GM12892 (cell line): Measurements from ENCODE around the gene SH3RF3. TPM values are rescaled to one million over a fixed set of nuclear protein-coding genes. Genes with fewer than 3 reads are reported as not detected.

ENCODE experiments used
- DNase-seq: peaks from one replicate; pipeline ENCODE4 v3.0.0; 2011; ENCODE audit not compliant: insufficient read length
- FAIRE-seq: peaks from 2 replicates; lab custom pipeline; 2011; peaks lifted over from hg19 to GRCh38; lab: Jason Lieb, UNC
- POLR2A ChIP-seq: IDR thresholded peaks from 2 replicates; pipeline ENCODE4 v1.6.1; 2011; ENCODE audit warnings: low read depth, low read length, control low read depth
- POLR2AphosphoS5 ChIP-seq: IDR thresholded peaks from 2 replicates; pipeline ENCODE4 v1.6.1; 2011; ENCODE audit warnings: low read depth, low read length, control low read depth
- TAF1 ChIP-seq: IDR thresholded peaks from 2 replicates; pipeline ENCODE4 v1.6.1; 2011; ENCODE audit warnings: low read depth, mild to moderate bottlenecking, control low read depth, low read length, borderline replicate concordance
- polyA plus RNA-seq: library from polyadenylated mRNA; unstranded; fragments of >200 nt; gene quantifications from one replicate; pipeline ENCODE4 v1.2.1, GENCODE V29; 2012; ENCODE audit warnings: missing spikeins, inconsistent platforms; ENCODE audit not compliant: missing spikeins

SH3RF3 gene
- polyA plus RNA-seq, result 0.45 TPM

GRCh38 chr2:109128616-109129355 is at the start of gene SH3RF3:
TSS of gene SH3RF3 (plus strand) at chr2:109129205.
- FAIRE-seq (no peak), DNase-seq (no peak)
- TF ChIP-seq POLR2AphosphoS5, result no peak

DNA sequence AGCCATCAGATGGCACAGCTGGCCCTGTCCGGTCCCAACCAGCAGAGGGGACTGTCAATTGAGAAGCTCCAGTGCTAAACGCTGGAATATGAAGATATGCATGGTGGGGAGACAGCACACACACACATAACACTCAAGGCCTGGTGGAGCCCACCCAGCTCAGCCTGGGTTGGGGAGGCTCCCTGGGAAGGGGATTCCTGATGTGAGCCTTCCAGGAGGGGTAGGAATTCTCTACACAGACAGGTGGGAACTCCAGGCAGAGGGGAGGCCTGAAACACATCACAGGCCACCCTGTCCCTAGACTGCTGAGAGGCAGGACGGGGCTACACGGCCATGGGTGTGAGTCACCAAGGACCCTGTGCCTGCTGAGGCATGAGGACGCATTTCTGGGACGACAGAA is 49.4 kb upstream of the SH3RF3 start:
- DNase-seq (no peak), FAIRE-seq (no peak)
- TF ChIP-seq TAF1 (no peak), POLR2AphosphoS5 (no peak), POLR2A (no peak)

- DNase-seq (no peak), FAIRE-seq (no peak)
- TF ChIP-seq POLR2A (no peak), TAF1 (no peak), POLR2AphosphoS5 (no peak)
These were observed 48.9 kb upstream of the SH3RF3 start for GRCh38 chr2:109080109-109080508.

- DNase-seq (no peak), FAIRE-seq (no peak)
- TF ChIP-seq POLR2AphosphoS5, result no peak
- TF ChIP-seq POLR2A, result no peak
- no peak for TF ChIP-seq TAF1
These were observed 48.2 kb upstream of the SH3RF3 start for GRCh38 chr2:109080757-109081156.

DNA sequence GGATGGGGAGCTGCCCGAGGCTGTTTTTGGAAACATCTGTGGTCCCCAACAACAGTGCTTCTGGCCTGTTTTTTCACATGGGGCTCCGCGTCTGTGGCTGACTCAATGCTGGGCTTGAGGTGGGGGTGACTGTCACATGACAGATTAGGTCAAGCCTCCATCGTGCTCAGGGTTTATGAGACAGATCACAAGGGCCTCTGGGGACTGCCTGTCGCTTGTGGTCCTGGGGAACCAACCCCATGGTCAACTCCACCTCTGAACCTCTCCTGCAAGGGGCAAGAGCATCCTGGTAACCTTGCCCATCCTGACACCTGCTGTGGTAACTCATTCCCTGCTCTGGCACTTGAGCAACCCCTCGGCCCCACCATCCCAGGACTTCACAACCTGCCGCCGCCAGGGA is 47.6 kb upstream of the SH3RF3 start:
- FAIRE-seq, result no peak
- TF ChIP-seq TAF1 (no peak), POLR2AphosphoS5 (no peak), POLR2A (no peak)
- DNase-seq, result no peak

- DNase-seq (no peak), FAIRE-seq (no peak)
- TF ChIP-seq POLR2AphosphoS5 (no peak), TAF1 (no peak), POLR2A (no peak)
These were observed 45.2 kb upstream of the SH3RF3 start for GRCh38 chr2:109083771-109084170.

DNA sequence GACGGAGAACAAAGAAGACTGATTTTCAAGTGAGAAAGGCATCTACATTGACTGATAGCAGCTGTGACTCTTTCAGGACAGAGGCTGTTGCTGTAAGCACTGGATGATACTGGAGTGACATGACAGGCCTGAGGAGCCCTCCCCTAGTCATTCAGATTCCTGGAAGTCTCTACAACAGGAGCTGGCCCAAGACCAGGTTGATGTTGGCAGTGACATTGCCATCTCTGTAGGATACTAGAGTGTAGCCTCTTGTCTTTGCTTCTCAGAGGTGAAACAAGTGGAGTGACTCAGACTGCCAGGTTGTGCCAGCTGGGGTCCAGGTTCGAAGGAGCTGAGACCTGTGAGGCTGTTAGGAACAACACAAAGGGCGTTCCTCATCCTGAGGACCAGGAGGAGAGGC is 44.7 kb upstream of the SH3RF3 start:
- TF ChIP-seq TAF1 (no peak), POLR2A (no peak), POLR2AphosphoS5 (no peak)
- DNase-seq, result no peak
- FAIRE-seq, result no peak

DNA sequence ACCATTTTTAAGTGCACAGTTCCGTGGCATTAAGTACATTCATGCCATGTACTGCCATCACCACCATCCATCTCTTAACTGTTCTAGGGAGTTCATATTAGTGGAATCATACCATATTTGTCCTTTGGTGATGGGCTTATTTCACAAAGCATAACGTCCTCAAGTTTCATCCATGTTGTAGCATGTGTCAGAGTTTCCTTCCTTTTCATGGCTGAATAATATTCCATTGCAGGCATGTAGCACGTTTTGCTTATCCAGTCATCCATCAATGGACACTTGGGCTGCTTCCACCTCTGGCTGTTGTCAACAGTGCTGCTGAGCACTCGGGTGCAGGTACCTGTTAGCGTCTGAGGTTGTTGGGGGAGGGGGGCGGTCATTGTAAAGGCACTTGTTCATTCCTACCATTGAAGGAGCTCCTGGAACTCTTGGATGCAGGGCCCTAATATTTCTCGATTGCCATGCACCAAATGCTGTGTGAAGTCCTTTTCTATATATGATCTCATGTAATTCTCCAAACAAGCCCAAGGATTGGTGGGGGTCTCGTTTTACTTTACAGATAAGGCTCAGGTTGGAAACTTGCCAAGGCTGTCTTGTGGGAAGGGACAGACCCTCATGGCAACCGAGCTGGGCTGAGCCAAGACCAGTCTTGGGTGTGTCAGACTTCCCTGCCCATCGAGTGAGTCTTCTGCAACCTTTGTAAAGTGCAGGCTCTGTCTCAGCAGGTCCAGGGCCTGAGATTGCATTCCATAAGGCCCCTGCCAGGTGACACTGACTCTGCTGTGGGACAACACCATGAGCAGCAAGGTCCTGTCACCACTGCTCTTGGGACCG is 42.9 kb upstream of the SH3RF3 start:
- DNase-seq (no peak), FAIRE-seq (no peak)
- no peak for TF ChIP-seq POLR2A
- TF ChIP-seq POLR2AphosphoS5, result no peak
- no peak for TF ChIP-seq TAF1

DNA sequence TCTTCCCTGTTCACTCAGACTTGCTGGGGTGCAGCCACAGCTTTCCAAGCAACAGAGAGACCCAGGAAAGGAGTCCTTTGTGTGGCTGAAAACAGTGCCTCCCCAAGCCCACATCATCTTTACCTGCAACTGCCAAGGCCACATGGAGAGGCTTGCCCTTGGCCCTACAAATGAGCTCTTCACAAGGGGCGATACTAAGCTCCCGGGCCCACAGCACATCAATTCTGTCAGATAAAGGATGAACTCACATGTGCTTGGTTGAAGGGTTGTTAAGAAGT is 42.3 kb upstream of the SH3RF3 start:
- TF ChIP-seq POLR2A, result no peak
- TF ChIP-seq POLR2AphosphoS5, result no peak
- no peak for TF ChIP-seq TAF1
- no peak for DNase-seq
- FAIRE-seq, result no peak

DNA sequence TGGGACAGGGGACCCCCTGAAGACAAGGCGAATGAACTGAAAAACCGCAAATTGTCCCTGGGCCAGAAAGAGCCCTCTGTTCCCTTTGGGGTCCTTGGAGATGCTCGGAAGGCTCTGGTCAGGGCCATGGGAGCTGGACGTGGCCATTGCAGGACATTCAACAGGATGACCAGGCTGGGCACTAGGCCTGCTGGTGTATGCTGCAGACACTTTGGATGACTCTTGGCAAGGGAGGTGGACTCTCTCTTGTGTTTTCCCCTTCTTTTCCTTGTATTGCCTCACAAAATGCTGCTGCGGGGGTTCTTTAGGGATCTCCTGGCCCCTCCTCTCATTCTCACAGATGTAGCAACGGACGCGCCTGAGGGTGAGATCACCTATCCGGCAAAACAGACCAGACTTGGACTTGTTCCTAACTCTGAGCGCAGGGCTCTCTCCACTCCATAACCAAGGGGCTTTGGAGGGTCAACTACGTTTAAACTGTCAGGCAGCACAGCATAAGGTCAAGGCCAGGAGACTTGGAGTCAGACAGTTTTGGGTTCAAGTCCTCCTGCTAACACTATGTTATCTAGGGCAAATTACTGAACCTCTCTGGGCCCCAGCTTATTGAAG is 41.8 kb upstream of the SH3RF3 start:
- TF ChIP-seq POLR2AphosphoS5 (no peak), POLR2A (no peak), TAF1 (no peak)
- DNase-seq (no peak), FAIRE-seq (no peak)

DNA sequence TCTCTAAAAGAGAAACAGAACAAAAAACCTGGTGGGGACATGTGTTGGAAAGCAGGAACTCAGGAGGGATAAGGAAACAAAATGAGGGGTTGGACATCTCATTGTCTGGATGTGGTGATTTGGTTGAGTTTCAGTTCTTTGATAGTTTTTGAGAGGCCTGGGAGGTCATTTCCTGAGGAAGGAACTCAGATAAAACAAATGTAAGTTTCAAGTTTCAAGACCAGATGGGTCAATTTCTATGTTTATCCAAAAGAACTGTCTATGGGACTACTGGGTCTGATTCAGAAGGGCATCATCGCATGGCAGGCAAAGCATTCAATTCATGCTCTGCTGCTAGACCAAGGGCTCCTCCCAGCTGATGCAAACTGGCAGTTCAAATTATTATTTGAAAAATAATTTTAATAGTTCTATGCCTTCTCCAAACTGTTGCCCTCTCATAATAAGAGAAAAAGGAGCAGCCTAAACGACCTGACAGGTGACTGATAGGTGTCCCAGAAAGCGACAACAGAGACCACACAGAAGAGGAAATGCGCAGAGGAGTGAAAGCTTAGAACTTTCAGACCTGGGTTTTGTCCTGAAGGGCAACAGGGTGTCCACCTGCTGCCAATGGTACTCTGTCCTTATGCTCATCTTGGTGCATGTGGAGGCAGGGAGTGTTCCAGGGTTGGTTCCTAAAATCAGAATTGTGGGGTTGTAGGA is 39.3 kb upstream of the SH3RF3 start:
- no peak for TF ChIP-seq POLR2AphosphoS5
- no peak for TF ChIP-seq POLR2A
- no peak for TF ChIP-seq TAF1
- no peak for DNase-seq
- no peak for FAIRE-seq
